ENCODE measurements around the gene SH2D3C.

SH2D3C gene

GRCh38 chr9:127754099-127755060, 24.1 kb downstream of the SH2D3C start:
- Histone ChIP-seq H3K9me3 (ENCODE audit: control insufficient read depth, insufficient read depth, low read length) (no peaks in the 10 kb centered on the region), H3K4me1 (ENCODE audit: insufficient read depth, low read length) (no peaks in the 10 kb centered on the region; the same call in 1 of the 2 replicates), H3K9ac (ENCODE audit: low read depth, low read length) (peak overlapping the region; percentile 58), H3K36me3 (ENCODE audit: insufficient read depth, low read length) (no peaks in the 10 kb centered on the region; the same call in 1 of the 2 replicates)

- H3K4me1 ChIP-seq (ENCODE audit: insufficient read depth, low read length): no peaks in the 10 kb centered on the region; the same call in 1 of the 2 replicates
- H3K36me3 ChIP-seq (ENCODE audit: insufficient read depth, low read length): no peaks in the 10 kb centered on the region; the same call in 1 of the 2 replicates
- H3K9ac ChIP-seq (ENCODE audit: low read depth, low read length): no peak overlapping the region; the same call in 1 of the 2 replicates
- no peaks in the 10 kb centered on the region for H3K9me3 ChIP-seq (ENCODE audit: control insufficient read depth, insufficient read depth, low read length)
Measured at GRCh38 chr9:127753622-127754021, 24.8 kb downstream of the SH2D3C start.

- Histone ChIP-seq H3K4me1 (ENCODE audit: insufficient read depth, low read length) (no peaks in the 10 kb centered on the region; the same call in 1 of the 2 replicates), H3K9me3 (ENCODE audit: control insufficient read depth, insufficient read depth, low read length) (no peaks in the 10 kb centered on the region), H3K36me3 (ENCODE audit: insufficient read depth, low read length) (no peaks in the 10 kb centered on the region; the same call in 1 of the 2 replicates), H3K9ac (ENCODE audit: low read depth, low read length) (no peak overlapping the region)
Measured at GRCh38 chr9:127753148-127753547, 25.3 kb downstream of the SH2D3C start.

GRCh38 chr9:127751269-127752054, 27.0 kb downstream of the SH2D3C start:
- Histone ChIP-seq H3K36me3 (ENCODE audit: insufficient read depth, low read length) (no peaks in the 10 kb centered on the region; the same call in 1 of the 2 replicates), H3K4me1 (ENCODE audit: insufficient read depth, low read length) (no peaks in the 10 kb centered on the region; the same call in 1 of the 2 replicates)

GRCh38 chr9:127749090-127749787, 29.2 kb downstream of the SH2D3C start:
- Histone ChIP-seq H3K9ac (ENCODE audit: low read depth, low read length) (no peak overlapping the region), H3K9me3 (ENCODE audit: control insufficient read depth, insufficient read depth, low read length) (no peaks in the 10 kb centered on the region), H3K4me1 (ENCODE audit: insufficient read depth, low read length) (no peaks in the 10 kb centered on the region), H3K36me3 (ENCODE audit: insufficient read depth, low read length) (no peaks in the 10 kb centered on the region; the same call in 1 of the 2 replicates)

More at GRCh38 chr9:127751269-127752054, 27.0 kb downstream of the SH2D3C start:
- Histone ChIP-seq H3K9ac (ENCODE audit: low read depth, low read length) (no peak overlapping the region), H3K9me3 (ENCODE audit: control insufficient read depth, insufficient read depth, low read length) (no peaks in the 10 kb centered on the region)

GRCh38 chr9:127746959-127747569, 31.4 kb downstream of the SH2D3C start:
- H3K4me1 ChIP-seq (ENCODE audit: insufficient read depth, low read length): no peaks in the 10 kb centered on the region
- no peak overlapping the region for H3K9ac ChIP-seq (ENCODE audit: low read depth, low read length)
- H3K9me3 ChIP-seq (ENCODE audit: control insufficient read depth, insufficient read depth, low read length): no peaks in the 10 kb centered on the region
- H3K36me3 ChIP-seq (ENCODE audit: insufficient read depth, low read length): no peaks in the 10 kb centered on the region; the same call in 1 of the 2 replicates

GRCh38 chr9:127744398-127745110, 33.9 kb downstream of the SH2D3C start:
- no peaks in the 10 kb centered on the region; the same call in 1 of the 2 replicates for H3K36me3 ChIP-seq (ENCODE audit: insufficient read depth, low read length)
- no peak overlapping the region for H3K9ac ChIP-seq (ENCODE audit: low read depth, low read length)
- H3K4me1 ChIP-seq (ENCODE audit: insufficient read depth, low read length): no peaks in the 10 kb centered on the region
- no peaks in the 10 kb centered on the region for H3K9me3 ChIP-seq (ENCODE audit: control insufficient read depth, insufficient read depth, low read length)

- Histone ChIP-seq H3K4me1 (ENCODE audit: insufficient read depth, low read length) (no peaks in the 10 kb centered on the region), H3K36me3 (ENCODE audit: insufficient read depth, low read length) (no peaks in the 10 kb centered on the region; the same call in 1 of the 2 replicates), H3K9ac (ENCODE audit: low read depth, low read length) (peak overlapping the region; percentile 43; the same call in 1 of the 2 replicates), H3K9me3 (ENCODE audit: control insufficient read depth, insufficient read depth, low read length) (no peaks in the 10 kb centered on the region)
Measured at GRCh38 chr9:127742435-127743088, 35.9 kb downstream of the SH2D3C start.

- no peaks in the 10 kb centered on the region; the same call in 1 of the 2 replicates for H3K36me3 ChIP-seq (ENCODE audit: insufficient read depth, low read length)
- H3K4me1 ChIP-seq (ENCODE audit: insufficient read depth, low read length): no peaks in the 10 kb centered on the region
- H3K9me3 ChIP-seq (ENCODE audit: control insufficient read depth, insufficient read depth, low read length): no peaks in the 10 kb centered on the region
- peak overlapping the region; percentile 43; the same call in 1 of the 2 replicates for H3K9ac ChIP-seq (ENCODE audit: low read depth, low read length)
Measured at GRCh38 chr9:127741831-127742434, 36.5 kb downstream of the SH2D3C start.

GRCh38 chr9:127739614-127740330, 38.7 kb downstream of the SH2D3C start:
- Histone ChIP-seq H3K4me1 (ENCODE audit: insufficient read depth, low read length) (no peaks in the 10 kb centered on the region), H3K9me3 (ENCODE audit: control insufficient read depth, insufficient read depth, low read length) (no peaks in the 10 kb centered on the region), H3K9ac (ENCODE audit: low read depth, low read length) (no peak overlapping the region), H3K36me3 (ENCODE audit: insufficient read depth, low read length) (no peaks in the 10 kb centered on the region; the same call in 1 of the 2 replicates)

GRCh38 chr9:127738666-127739065, 39.8 kb downstream of the SH2D3C start:
- Histone ChIP-seq H3K4me1 (ENCODE audit: insufficient read depth, low read length) (no peaks in the 10 kb centered on the region), H3K36me3 (ENCODE audit: insufficient read depth, low read length) (no peaks in the 10 kb centered on the region; the same call in 1 of the 2 replicates), H3K9ac (ENCODE audit: low read depth, low read length) (no peak overlapping the region), H3K9me3 (ENCODE audit: control insufficient read depth, insufficient read depth, low read length) (no peaks in the 10 kb centered on the region)
